Transverse colon (tissue), 4 donors: Measurements from ENCODE around the gene EXOC6. TPM values are rescaled to one million over a fixed set of nuclear protein-coding genes. Genes with fewer than 3 reads are reported as not detected.

Source experiments
- DNase-seq: peaks from one replicate; pipeline ENCODE4 v3.0.0-alpha.2; 2019
- H3K27ac ChIP-seq, 4 donors: fragments of 200-600 bp; sonication (generic); 2 replicates each; pipeline ENCODE4 v1.5.1; 2016 to 2018; ENCODE audit warnings: inconsistent platforms in 4 of 4
- H3K27me3 ChIP-seq: fragments of 200-600 bp; sonication (generic); 2 replicates; pipeline ENCODE4 v1.5.1; 2017; ENCODE audit warnings: inconsistent platforms
- H3K36me3 ChIP-seq, 4 donors: fragments of 200-600 bp; sonication (generic); 2 replicates each; pipeline ENCODE4 v1.5.1; 2017 to 2019; ENCODE audit warnings: inconsistent platforms in 4 of 4
- H3K4me1 ChIP-seq, 4 donors: fragments of 200-600 bp; sonication (generic); 2 replicates each; pipeline ENCODE4 v1.5.1; 2017 to 2020; ENCODE audit warnings: inconsistent platforms in 4 of 4
- H3K4me3 ChIP-seq, 4 donors: fragments of 200-600 bp; sonication (generic); 1 replicate in 1 of 4; 2 replicates in 3 of 4; pipeline versions ENCODE4 v1.5.1 to v1.6.1; 2017 to 2019; ENCODE audit warnings: inconsistent platforms in 4 of 4
- H3K9me3 ChIP-seq, 2 donors: fragments of 200-600 bp; sonication (generic); 2 replicates each; pipeline ENCODE4 v1.5.1; 2017 to 2019; ENCODE audit warnings: inconsistent platforms in 2 of 2
- EP300 ChIP-seq: sonication (generic); formaldehyde crosslinking; IDR thresholded peaks from one replicate; pipeline ENCODE4 v1.6.1; 2017; ENCODE audit warnings: antibody characterized with exemption, low read depth
- POLR2A ChIP-seq: fragments of 450-650 bp; IDR thresholded peaks from one replicate; pipeline ENCODE4 v1.6.1; 2016; ENCODE audit warnings: antibody characterized with exemption, mild to moderate bottlenecking, moderate library complexity
- POLR2AphosphoS5 ChIP-seq, 3 donors: sonication (generic); formaldehyde crosslinking; IDR thresholded peaks; one replicate each; pipeline ENCODE4 v1.6.1; 2016; ENCODE audit warnings: antibody characterized with exemption in 3 of 3
- WGBS, 2 donors: methylation state at CpG; one replicate each; pipeline ENCODE4 v1.1.5; 2018; ENCODE audit warnings: low coverage in 1 of 2; 5-methylcytosine and 5-hydroxymethylcytosine counted together
- in situ Hi-C, 4 donors: fragments of 200-750 bp; cut with MboI; loops; one replicate each; pipeline versions ENCODE4 v1.15.0 to v1.15.1; 2017; ENCODE audit warnings: low sequenced_read_pairs in 3 of 4, low pct_ligation_motif_present in 1 of 4, low pct_unique_long_range_greater_than_20kb in 1 of 4
- intact Hi-C: fragments of 100-400 bp; cut with DNase I; formaldehyde crosslinking; loops from one replicate; pipeline ENCODE4 v1.15.1; 2023; ENCODE audit warnings: low total_unique reads
- total RNA-seq, 4 donors: library from RNA; depleted of rRNA; stranded (reverse); fragments of >200 nt; gene quantifications; one replicate each; pipeline ENCODE4 v1.1.0, GENCODE V29; 2016
- TF ChIP-seq, protein P1 (sequence below), 5 experiments: fragments of 200-600 bp in 3 of 5; fragments of 450-650 bp in 2 of 5; sonication (generic) in 3 of 5; IDR thresholded peaks; 1 replicate in 2 of 5; 2 replicates in 3 of 5; pipeline ENCODE4 v1.5.1; 2016 to 2017; ENCODE audit warnings: antibody characterized with exemption in 5 of 5, inconsistent platforms in 3 of 5, mild to moderate bottlenecking in 2 of 5, moderate library complexity in 1 of 5

EXOC6 gene
- total RNA-seq, 4 donors from 2014 or later = 1.9 to 13.1 (median 11.6) TPM

DNA sequence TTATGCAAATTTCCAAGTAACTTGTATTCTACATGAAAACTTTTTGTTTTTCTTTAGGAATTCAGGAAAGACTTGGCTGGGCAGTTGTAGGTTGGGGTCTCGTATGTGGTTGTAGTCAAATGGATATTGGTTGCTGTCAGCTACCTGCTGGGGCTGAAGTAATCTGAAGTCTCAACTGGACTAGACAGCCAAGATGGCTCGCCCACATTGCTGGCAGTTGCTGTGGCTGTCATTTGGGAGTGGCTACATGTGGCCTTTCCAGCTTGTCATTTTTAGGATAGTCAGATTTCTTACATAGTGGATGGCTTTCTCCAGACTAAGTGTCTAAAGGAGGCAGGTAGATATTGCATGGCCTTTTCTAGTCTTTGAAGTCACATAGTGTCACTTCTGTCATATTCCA is 32.6 kb downstream of the EXOC6 start:
- in situ Hi-C loops = no loop called here
- no peak overlapping the region for H3K4me3 ChIP-seq
- H3K27ac ChIP-seq = no peak overlapping the region
- no peaks in the 10 kb centered on the region for H3K27me3 ChIP-seq
- DNase-seq = no peak
- intact Hi-C loops = loop anchor here (10.0 kb wide), 1 partner anchor 366 kb away; no protein-coding TSS in a partner anchor
- WGBS, 2 donors = 50 to 86% methylated on average over 2 of the region's 2 CpGs
- H3K9me3 ChIP-seq = no peaks in the 10 kb centered on the region
- no peaks in the 10 kb centered on the region for H3K4me1 ChIP-seq
- no peaks in the 10 kb centered on the region for H3K36me3 ChIP-seq
- TF ChIP-seq POLR2A (no peak), POLR2AphosphoS5 (IDR thresholded peaks at IDR 0.05) (no peak)

DNA sequence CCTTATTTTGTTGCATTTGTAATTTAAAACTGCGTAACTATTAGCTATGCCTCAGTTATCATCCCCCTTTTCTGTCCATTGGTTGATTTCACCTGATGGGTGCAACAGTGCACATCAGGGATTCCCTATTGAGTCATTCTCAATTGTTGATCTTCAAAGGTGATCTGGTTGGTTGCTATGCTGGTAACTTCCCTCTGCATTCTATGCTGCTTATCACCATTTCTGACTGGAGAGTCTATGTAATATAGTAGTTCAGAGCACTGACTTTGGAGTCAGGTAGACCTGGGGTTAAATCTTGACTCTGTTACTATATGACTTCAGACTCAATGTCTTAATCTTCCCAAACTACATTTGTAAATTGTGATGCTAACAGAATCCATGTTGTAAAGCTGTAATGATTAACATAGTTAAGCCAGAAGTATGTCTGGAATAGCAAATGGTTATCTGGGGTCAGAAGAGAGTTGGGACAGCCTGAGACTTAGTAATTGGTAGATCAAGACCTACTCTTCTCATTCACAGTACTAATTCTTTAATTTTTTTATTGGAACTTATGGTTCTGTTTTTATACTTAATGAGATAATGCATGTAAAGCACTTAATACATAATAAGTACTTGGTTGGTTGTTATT is 38.1 kb downstream of the EXOC6 start:
- Histone ChIP-seq H3K27ac (no peak overlapping the region), H3K36me3 (no peaks in the 10 kb centered on the region), H3K4me3 (no peak overlapping the region), H3K9me3 (no peaks in the 10 kb centered on the region), H3K4me1 (peaks cover 0 to 10% (median 1%) of the 10 kb centered on the region in 4 donors), H3K27me3 (no peaks in the 10 kb centered on the region)
- in situ Hi-C loops (no loop called here), intact Hi-C loops (loop anchor here (10.0 kb wide), 1 partner anchor 372 kb away; no protein-coding TSS in a partner anchor)
- TF ChIP-seq POLR2A = no peak
- no peak for DNase-seq
- 97 to 100% methylated on average over 1 of the region's 1 CpG for WGBS, 2 donors

DNA sequence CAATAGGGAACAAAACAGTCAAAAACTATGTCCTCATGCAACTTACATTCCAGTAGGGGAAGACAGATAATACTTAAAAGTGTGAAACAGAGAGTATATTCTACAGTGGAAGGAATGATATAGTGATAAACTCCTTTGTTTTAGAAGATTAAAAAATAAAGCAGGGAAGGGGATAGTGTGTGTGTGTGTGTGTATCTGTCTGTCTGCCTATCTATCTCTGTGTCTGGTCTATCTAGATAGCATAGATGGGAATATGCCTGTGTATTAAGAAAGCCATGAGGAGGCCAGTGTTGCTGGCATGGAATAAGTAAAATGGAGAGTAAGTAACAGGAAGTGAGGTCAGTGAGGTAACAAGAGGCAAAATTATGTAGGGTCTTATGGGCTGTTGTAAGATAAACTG is 42.2 kb downstream of the EXOC6 start:
- Histone ChIP-seq H3K4me3 (no peak overlapping the region), H3K36me3 (no peaks in the 10 kb centered on the region), H3K27ac (no peak overlapping the region), H3K4me1 (peaks cover 0 to 35% (median 14%) of the 10 kb centered on the region in 4 donors), H3K9me3 (no peaks in the 10 kb centered on the region), H3K27me3 (no peaks in the 10 kb centered on the region)
- TF ChIP-seq POLR2A (no peak), EP300 (no peak), POLR2AphosphoS5 (IDR thresholded peaks at IDR 0.05) (no peak)
- TF ChIP-seq, protein P1, sequence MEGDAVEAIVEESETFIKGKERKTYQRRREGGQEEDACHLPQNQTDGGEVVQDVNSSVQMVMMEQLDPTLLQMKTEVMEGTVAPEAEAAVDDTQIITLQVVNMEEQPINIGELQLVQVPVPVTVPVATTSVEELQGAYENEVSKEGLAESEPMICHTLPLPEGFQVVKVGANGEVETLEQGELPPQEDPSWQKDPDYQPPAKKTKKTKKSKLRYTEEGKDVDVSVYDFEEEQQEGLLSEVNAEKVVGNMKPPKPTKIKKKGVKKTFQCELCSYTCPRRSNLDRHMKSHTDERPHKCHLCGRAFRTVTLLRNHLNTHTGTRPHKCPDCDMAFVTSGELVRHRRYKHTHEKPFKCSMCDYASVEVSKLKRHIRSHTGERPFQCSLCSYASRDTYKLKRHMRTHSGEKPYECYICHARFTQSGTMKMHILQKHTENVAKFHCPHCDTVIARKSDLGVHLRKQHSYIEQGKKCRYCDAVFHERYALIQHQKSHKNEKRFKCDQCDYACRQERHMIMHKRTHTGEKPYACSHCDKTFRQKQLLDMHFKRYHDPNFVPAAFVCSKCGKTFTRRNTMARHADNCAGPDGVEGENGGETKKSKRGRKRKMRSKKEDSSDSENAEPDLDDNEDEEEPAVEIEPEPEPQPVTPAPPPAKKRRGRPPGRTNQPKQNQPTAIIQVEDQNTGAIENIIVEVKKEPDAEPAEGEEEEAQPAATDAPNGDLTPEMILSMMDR (IDR thresholded peaks at IDR 0.05) = no peak
- in situ Hi-C loops = no loop called here
- intact Hi-C loops = no loop called here
- no peak for DNase-seq

DNA sequence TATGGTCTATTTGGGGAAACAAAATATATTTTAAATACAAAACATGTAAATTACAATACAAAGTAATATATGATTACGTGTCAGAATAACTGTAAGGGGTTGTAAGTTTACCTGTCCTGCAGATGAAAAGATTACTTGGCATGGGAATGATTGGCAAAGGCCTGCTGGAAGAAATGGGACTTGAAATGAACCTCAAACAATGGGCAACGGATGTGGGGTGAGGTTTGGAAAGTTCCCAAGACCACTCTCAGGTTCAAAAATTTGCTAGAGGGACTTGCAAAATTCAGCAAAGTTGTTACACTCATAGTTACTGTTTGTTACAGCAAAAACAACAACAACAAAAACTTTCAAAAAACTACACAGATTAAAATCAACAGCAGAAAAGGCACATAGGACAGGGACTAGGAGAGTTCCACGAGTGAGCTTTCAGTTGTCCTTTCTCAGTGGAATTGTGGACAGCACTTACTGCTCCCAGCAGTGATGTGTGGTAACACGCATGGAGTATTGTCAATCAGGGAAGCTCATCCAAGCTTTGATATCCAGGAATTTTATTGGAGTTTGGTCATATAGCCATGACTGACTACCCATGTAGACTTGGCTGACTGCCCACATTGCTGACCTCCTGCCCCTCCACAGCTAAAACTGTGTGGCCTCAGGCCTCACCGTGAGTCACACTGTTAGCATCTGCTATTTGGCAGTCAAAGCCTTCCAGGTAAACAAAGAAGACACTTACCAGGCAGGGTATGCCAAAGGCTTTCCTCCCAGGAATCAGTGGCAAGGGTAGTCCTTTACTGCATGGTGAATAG is 43.8 kb downstream of the EXOC6 start:
- Histone ChIP-seq H3K9me3 (no peaks in the 10 kb centered on the region), H3K36me3 (no peaks in the 10 kb centered on the region), H3K27me3 (no peaks in the 10 kb centered on the region), H3K4me1 (peaks cover 0 to 27% (median 13%) of the 10 kb centered on the region in 4 donors), H3K4me3 (no peak overlapping the region), H3K27ac (peak overlapping the region in 3 of 4 donors; percentile 13 to 42 (median 36))
- DNase-seq = peak; percentile 81
- intact Hi-C loops (no loop called here), in situ Hi-C loops (no loop called here)
- 40 to 67% methylated on average over 3 to 5 of the region's 5 CpGs for WGBS, 2 donors
- TF ChIP-seq POLR2A (no peak), POLR2AphosphoS5 (IDR thresholded peaks at IDR 0.05) (peak; percentile 10 to 69 (median 48))

DNA sequence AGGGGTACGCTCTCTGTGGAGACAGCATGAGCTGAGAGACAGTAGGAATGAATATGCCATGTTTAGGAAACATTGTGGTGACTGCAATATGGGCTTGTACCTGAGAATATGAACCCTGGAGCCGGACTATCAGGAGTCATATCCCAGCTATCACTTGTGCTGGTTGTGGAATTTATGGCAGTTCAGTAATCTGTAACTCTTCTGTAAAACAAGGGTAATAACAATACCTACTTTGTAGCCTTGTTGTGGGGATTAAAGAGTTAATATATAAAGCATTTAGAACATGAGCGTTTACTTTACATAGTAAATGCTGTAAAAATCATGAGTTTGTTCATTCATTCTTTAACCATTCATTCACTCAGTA is 44.4 kb downstream of the EXOC6 start:
- Histone ChIP-seq H3K27ac (peak overlapping the region in 3 of 4 donors; percentile 13 to 42 (median 36)), H3K27me3 (no peaks in the 10 kb centered on the region), H3K36me3 (no peaks in the 10 kb centered on the region), H3K9me3 (no peaks in the 10 kb centered on the region), H3K4me1 (peaks cover 0 to 27% (median 13%) of the 10 kb centered on the region in 4 donors), H3K4me3 (no peak overlapping the region)
- in situ Hi-C loops = no loop called here
- TF ChIP-seq POLR2AphosphoS5 (IDR thresholded peaks at IDR 0.05) = no peak
- TF ChIP-seq POLR2A = no peak
- no peak for TF ChIP-seq EP300
- TF ChIP-seq, protein P1 (IDR thresholded peaks at IDR 0.05) = no peak
- intact Hi-C loops = no loop called here
- WGBS, 2 donors = 31 to 43% methylated on average over 3 of the region's 3 CpGs
- DNase-seq = no peak
